Lower leg skin (tissue), 3 donors: ENCODE results near the gene VPS13A.

ENCODE experiments used
- POLR2A ChIP-seq, 2 donors: fragments of 450-650 bp; IDR thresholded peaks; one replicate each; pipeline ENCODE4 v1.6.1; 2016 to 2017; ENCODE audit warnings: antibody characterized with exemption in 2 of 2, mild to moderate bottlenecking in 1 of 2, moderate library complexity in 1 of 2
- TF ChIP-seq, protein P1 (sequence below), 3 donors: fragments of 450-650 bp; IDR thresholded peaks; one replicate each; pipeline ENCODE4 v1.5.1; 2016; ENCODE audit warnings: antibody characterized with exemption in 3 of 3, mild to moderate bottlenecking in 3 of 3, moderate library complexity in 2 of 3

GRCh38 chr9:77438653-77439052 is 261.3 kb downstream of the VPS13A start:
- TF ChIP-seq, protein P1, sequence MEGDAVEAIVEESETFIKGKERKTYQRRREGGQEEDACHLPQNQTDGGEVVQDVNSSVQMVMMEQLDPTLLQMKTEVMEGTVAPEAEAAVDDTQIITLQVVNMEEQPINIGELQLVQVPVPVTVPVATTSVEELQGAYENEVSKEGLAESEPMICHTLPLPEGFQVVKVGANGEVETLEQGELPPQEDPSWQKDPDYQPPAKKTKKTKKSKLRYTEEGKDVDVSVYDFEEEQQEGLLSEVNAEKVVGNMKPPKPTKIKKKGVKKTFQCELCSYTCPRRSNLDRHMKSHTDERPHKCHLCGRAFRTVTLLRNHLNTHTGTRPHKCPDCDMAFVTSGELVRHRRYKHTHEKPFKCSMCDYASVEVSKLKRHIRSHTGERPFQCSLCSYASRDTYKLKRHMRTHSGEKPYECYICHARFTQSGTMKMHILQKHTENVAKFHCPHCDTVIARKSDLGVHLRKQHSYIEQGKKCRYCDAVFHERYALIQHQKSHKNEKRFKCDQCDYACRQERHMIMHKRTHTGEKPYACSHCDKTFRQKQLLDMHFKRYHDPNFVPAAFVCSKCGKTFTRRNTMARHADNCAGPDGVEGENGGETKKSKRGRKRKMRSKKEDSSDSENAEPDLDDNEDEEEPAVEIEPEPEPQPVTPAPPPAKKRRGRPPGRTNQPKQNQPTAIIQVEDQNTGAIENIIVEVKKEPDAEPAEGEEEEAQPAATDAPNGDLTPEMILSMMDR (IDR thresholded peaks at IDR 0.05): no peak
- no peak for TF ChIP-seq POLR2A (IDR thresholded peaks at IDR 0.05)
